Limb (tissue), 2 donors: Measurements from ENCODE around the gene TRIM77.
"Not testable (repeated sequence)": the region's sequence is repeated elsewhere in the genome, so short reads cannot be mapped to it uniquely, and the experiment has no call there.

Experiments
- DNase-seq, 2 donors: peaks; one replicate each; pipeline ENCODE4 v3.0.0-alpha.2; 2016; ENCODE audit errors: extremely low spot score in 2 of 2

The TRIM77 gene, protein sequence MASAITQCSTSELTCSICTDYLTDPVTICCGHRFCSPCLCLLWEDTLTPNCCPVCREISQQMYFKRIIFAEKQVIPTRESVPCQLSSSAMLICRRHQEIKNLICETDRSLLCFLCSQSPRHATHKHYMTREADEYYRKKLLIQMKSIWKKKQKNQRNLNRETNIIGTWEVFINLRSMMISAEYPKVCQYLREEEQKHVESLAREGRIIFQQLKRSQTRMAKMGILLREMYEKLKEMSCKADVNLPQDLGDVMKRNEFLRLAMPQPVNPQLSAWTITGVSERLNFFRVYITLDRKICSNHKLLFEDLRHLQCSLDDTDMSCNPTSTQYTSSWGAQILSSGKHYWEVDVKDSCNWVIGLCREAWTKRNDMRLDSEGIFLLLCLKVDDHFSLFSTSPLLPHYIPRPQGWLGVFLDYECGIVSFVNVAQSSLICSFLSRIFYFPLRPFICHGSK

DNA sequence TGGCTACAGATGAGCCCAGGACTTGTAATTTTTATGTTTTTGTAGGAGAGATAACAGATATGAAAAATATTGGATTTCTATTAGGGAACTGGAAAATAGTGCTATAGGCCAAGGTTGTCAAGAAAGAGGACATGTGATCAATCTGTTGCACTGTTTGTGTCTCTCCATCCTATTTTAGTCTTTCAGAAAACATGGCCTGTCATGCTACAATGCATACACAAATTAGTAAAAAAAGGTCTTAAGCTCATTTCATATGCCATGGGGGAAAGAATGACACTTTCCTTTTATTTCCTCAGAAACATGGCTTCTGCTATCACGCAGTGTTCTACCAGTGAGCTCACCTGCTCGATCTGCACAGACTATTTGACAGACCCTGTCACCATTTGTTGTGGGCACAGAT is at the start of gene TRIM77:
TSS of gene TRIM77 (plus strand) at position 301 of the 400 bp plus-strand sequence. CDS start at position 301, 0 bp downstream.
- not testable (repeated sequence) for DNase-seq

- DNase-seq, result no peak
Measured at GRCh38 chr11:89667001-89667400, 43.1 kb upstream of the TRIM77 start.

DNA sequence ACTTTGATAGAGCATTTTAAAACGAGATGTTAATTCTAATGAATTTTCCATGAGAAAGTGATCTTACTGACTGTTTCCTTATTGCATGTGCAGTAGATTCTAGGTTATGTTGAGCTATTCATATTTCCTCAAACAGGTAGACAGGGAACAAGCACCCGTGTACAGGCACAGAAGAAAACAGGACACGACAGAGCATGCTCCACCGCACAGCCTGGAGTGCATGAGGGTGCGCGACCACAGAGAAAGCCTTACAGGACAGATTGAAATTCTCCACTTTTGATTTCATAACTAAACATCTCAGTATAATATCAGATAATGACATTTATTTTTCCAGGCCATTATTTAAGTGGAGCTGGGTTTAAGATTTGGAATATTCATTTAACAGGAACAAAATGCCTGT is 41.9 kb upstream of the TRIM77 start:
- DNase-seq, result not testable (repeated sequence)

GRCh38 chr11:89669586-89669985 is 40.5 kb upstream of the TRIM77 start:
- not testable (repeated sequence) for DNase-seq

DNA sequence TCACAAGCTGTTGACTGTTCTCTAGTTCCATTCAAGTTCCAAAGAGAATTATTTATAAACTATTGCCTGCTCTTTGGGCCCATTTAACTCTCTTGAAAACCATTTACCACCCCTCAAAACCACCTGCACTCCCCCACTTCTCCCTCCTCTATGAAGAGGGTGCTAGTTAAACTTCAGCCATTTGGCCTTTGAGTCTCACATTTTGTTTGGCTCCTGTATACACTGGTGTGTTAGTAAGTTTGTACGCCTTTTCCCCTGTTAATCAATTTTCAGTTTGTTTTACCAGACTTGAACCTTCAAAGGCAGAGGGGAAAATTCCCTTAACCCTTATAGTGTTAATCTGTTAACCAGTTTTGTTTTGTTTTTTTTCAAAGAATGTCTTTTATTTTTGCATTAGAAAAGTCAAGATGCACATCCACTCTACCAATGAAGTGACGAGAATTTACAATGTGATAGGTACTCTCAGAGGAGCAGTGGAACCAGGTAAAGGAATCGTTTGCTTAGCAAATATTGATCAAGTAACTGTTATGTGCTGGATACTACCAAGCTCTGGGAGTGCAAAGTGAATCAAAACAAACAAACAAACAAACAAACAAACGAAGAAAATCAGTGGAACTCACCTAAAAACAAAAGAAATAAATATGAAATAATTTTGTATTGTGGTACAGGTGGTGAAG is 40.0 kb upstream of the TRIM77 start:
- DNase-seq, result not testable (repeated sequence)

DNA sequence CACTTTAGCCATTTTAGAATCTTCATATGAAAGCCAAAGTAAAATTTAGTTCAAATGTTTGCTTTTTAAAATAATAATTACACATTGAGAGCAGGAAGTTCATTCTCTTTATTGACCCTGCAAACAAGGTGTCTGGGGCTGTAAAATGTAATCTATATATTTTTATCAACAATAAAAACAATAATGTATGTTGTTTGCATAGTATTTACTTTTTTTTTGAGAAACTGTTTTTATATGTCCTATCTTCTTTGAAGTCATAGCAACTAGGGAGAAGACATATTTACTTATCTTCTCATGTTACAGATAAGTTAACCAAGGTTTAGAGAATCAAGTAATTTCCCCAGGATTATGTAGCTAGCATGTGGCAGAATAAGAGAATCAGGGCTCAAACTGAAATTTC is 37.6 kb upstream of the TRIM77 start:
- DNase-seq, result not testable (repeated sequence)

DNA sequence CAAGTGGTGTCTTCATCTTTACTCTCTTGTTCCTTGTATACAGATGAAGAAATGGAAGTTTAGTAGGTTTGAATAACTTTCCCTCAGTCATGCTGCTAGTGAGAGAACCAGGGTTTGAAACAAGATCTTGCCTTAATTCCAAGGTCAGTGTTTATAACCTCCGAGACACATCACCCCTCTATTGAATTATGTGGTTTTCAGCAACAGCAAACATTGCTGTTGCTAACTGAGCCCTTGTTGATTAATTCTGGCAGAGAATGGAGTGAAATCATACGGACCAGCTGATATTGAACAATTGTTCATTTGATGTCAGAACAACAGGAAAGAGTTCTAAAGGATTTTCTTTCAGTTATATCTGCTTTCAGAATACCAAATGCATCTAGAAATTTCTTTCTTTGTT is 36.7 kb upstream of the TRIM77 start:
- not testable (repeated sequence) for DNase-seq

DNA sequence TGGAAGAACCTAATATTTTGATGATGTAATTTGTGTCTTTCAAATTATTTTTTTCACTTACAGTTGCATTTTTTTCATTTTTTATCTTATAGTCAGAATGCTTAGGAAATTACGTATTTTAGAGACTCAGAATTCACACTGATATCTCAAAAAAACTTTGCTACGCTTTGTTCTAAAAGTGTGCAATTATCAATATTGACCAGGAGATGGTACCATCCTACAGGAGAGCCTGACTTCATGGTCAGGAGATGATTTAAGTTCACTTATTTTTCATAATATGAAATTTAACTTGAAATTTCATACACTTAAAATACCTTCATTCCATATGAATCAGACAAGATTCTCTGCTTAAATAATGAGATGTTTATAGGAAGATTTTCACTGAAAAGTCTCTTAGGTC is 34.7 kb upstream of the TRIM77 start:
- DNase-seq, result not testable (repeated sequence)

GRCh38 chr11:89675948-89676347 is 34.2 kb upstream of the TRIM77 start:
- not testable (repeated sequence) for DNase-seq

GRCh38 chr11:89707080-89707479 is 3.0 kb upstream of the TRIM77 start:
- not testable (repeated sequence) for DNase-seq

DNA sequence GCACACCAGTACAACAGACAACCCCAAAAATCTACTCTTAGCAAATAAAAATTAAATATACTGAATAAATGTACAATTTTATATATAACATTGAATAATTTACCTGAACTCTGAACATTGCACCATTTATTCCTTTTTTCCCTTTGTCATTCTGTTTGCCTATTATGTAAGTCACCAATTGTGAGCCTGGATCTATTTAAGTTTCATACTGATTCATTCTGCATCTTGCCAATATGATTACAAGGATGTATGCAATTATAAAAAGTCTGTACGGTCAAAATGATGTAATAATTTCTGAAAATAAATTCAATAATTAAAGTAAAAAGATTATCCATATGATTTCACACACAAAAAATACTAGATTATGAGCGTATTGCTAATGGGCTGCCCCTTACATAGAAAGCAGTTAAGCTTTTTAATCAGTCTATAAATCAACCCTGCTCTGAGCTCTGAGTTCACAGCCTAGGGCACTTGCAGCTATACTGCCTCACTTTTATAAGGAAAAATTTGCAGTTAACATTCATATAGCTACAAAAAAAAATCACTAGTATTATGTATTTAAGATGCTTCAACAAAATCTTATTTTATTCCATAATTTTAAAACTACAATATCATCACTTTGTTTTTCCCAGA is 14.9 kb downstream of the TRIM77 start:
- DNase-seq, result not testable (repeated sequence)

DNA sequence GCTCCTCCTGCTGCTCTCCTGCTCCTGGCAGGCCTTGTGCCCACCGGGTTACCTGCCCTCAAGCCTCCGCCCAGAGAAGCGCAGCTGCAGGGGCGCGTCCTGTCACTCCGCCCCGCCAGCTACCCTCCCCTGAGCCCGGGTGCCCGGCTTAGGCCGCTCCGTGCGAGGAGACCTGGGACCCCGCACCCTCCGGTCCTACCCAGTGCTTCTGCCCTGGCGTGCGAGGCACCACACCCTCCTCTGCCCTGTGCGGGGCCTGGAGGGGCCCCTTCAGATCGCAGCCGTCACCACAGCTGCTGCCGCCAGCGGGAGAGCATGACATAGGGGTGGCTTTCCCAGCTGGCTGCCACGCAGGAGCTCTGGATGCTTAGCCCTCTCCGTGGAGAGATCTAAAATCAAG is 20.1 kb downstream of the TRIM77 start:
- DNase-seq, result not testable (repeated sequence)

- DNase-seq, result no peak
Measured at GRCh38 chr11:89736566-89736965, 26.5 kb downstream of the TRIM77 start.

- no peak for DNase-seq
Measured at GRCh38 chr11:89737116-89737515, 27.0 kb downstream of the TRIM77 start.

DNA sequence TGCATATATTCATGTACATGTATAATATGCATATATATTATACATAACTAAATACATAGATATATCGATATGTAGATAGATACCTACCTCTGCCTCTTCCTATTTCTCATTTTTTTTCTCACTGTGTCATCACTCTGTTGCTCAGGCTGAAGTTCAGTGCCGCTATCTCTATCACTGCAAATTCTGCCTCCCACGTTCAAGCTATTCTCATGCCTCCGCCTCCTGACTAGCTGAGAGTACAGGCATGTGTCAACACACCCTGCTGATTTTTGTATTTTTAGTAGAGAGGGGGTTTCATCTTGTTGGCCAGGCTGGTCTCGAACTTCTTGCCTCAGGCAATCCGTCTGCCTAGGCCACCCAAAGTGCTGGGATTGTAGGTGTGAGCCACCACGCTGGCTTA is 31.3 kb downstream of the TRIM77 start:
- DNase-seq, result not testable (repeated sequence)

DNA sequence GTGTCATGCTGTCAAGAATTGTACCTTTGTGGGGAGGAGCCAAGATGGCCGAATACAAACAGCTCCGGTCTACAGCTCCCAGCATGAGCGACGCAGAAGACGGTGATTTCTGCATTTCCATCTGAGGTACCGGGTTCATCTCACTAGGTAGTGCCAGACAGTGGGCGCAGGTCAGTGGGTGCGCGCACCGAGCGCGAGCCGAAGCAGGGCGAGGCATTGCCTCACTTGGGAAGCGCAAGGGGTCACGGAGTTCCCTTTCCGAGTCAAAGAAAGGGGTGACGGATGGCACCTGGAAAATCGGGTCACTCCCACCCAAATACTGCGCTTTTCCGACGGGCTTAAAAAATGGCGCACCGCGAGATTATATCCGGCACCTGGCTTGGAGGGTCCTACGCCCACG is 34.1 kb downstream of the TRIM77 start:
- not testable (repeated sequence) for DNase-seq

DNA sequence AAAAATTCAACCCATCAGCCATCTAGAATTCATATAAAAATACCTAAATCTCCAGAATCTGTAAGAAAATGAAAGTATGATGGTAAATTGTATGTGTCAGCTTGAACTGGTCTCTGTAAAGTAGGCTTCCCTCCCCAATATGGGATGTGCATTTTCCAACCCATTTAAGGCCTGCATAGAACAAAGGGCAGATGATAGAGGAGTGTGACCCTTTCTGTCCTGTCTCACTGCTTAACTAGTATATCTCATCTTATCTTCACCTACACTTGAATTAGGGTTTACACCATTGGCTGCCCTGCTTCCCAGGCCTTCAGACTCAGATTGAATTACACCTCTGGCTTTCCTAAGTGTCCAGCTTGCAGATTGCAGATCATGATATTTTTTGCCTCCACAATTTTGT is 40.7 kb downstream of the TRIM77 start:
- DNase-seq, result not testable (repeated sequence)
